AG04449 (cell line): Measurements from ENCODE around the gene PPL.

ENCODE experiments used
- CTCF ChIA-PET: fragments of 350-600 bp; formaldehyde crosslinking; extraction: SDS; loops from one replicate; lab custom pipeline; 2021; ENCODE audit warnings: antibody characterized with exemption; lab: Yijun Ruan, JAX
- POLR2A ChIA-PET: fragments of 400-600, 350-600 bp; formaldehyde crosslinking; extraction: SDS; loops from one replicate; lab custom pipeline; 2020; ENCODE audit warnings: antibody characterized with exemption, inconsistent platforms; lab: Yijun Ruan, JAX
- DNase-seq: peaks from one replicate; pipeline ENCODE4 v3.0.0-alpha.2; 2010; ENCODE audit warnings: low read depth, low spot score
- H3K4me3 ChIP-seq: 2 replicates; pipeline ENCODE4 v1.5.1; 2011; ENCODE audit warnings: low read depth, mild to moderate bottlenecking, control low read depth, low read length
- TF ChIP-seq, protein P1 (sequence below): IDR thresholded peaks from one replicate; pipeline ENCODE4 v1.5.1; 2011; ENCODE audit warnings: mild to moderate bottlenecking, moderate library complexity, low read length, control low read depth, inconsistent platforms; ENCODE audit not compliant: insufficient read depth; ENCODE audit errors: missing control alignments

PPL gene

DNA sequence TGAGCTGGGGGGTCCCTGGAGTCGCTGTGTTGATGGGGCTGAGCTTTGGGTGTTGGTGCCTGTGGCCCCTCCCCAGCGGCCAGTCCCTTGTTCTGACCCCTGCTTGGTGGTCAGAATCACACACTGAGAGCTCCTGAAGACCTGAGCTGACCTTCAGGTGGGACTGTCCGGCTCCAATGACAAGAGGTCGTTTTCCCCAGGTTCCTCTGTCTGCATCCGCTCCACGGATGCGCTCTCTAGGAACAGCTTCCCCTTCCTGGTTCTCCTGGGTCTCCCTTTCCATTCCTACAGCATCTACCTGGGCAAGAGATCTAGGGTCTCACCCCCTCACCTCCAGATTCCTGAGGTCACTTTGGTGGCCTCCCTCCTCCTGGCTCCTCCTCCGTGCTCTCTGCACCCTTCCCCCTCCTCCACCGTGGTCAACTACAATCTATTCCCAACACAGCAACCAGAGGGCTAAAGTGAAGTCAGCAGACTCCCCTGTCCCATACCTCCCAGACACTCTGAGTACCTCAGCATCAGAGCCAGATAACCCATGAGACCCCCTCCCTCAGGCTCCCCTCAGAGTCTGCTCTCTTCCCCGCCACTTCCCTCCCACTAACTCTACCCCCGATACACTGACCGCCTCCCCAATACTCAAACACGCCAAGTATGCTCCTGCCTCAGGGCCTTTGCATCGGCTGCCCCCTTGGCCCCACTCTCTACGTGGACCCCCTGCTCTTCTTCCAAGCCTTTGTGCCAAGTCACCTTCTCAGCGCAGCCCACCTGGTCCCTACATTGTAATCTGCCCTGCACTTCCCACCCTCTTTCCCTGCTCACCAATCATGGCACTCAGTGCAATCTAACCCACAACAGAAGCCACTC is 12.2 kb upstream of the PPL start:
- POLR2A ChIA-PET: no interaction called here
- TF ChIP-seq, protein P1, sequence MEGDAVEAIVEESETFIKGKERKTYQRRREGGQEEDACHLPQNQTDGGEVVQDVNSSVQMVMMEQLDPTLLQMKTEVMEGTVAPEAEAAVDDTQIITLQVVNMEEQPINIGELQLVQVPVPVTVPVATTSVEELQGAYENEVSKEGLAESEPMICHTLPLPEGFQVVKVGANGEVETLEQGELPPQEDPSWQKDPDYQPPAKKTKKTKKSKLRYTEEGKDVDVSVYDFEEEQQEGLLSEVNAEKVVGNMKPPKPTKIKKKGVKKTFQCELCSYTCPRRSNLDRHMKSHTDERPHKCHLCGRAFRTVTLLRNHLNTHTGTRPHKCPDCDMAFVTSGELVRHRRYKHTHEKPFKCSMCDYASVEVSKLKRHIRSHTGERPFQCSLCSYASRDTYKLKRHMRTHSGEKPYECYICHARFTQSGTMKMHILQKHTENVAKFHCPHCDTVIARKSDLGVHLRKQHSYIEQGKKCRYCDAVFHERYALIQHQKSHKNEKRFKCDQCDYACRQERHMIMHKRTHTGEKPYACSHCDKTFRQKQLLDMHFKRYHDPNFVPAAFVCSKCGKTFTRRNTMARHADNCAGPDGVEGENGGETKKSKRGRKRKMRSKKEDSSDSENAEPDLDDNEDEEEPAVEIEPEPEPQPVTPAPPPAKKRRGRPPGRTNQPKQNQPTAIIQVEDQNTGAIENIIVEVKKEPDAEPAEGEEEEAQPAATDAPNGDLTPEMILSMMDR: no peak

DNA sequence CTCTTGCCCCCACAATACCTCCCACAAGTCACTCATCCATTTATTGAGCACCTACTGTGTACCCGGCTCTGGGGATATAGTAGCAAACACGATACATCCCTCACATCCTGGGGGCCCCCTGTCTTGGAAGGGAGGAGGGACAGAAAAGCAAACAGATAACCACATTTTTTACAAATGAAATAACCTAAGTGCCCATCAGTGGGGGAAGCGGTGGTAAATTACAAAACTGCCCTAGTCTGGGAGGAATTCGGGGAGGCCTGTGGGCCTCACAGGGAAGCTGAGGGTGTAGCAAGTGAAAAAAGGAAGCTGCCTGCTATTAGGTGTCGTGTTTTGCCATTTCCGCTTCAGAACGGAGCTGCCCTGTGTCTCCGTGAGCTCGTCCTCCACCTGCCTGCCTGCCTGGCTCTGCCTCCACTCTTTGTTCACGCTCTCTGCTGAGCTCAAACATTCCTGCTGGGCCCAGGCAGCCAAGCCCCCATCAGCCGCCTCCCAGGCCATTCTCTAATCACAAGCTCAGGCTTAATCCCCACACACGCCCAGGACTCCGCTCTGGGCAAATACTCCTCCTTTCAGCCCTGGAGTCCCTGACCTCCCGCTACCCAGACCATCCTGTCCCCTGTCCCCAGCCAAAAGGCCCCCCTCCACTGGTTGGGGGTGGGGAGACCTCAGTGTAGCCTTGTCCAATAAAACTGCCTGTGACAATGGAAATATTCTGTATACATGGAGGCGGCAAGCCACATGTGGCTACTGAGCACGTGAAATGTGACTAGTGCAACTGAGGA is 11.0 kb upstream of the PPL start:
- TF ChIP-seq, protein P1: no peak
- ChIA-PET POLR2A (no interaction called here), CTCF (interaction anchor here (0.6 to 1.2 kb wide), 2 partner anchors 8 to 102 kb away, joined by 3 to 4 read pairs; partner anchors contain the start of genes GLYR1 and UBN1)
- H3K4me3 ChIP-seq: no peak overlapping the region
- DNase-seq: no peak

More for the DNA sequence above, 12.2 kb upstream of the PPL start:
- CTCF ChIA-PET: interaction anchor here (1.2 kb wide), 1 partner anchor 103 kb away, joined by 4 read pairs; the partner anchor contains the start of genes GLYR1 and UBN1
- no peak for DNase-seq
- no peak overlapping the region for H3K4me3 ChIP-seq

DNA sequence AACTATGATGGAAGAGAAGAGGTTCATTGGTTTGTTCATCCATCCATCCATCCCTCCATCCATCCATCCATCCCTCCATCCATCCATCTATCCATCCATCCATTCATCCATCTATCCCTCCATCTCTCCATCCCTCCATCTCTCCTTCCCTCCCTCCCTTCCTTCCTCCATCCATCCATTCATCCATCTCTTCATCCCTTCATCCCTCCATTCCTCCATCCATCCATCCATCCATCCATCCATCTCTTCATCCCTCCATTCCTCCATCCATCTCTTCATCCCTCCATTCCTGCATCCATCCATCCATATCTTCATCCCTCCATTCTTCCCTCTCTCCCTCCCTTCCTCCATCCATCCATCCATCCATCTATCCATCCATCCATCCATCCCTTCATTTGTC is 10.0 kb upstream of the PPL start:
- TF ChIP-seq, protein P1: no peak
- H3K4me3 ChIP-seq: no peak overlapping the region
- ChIA-PET CTCF (interaction anchor here (1.4 kb wide), 1 partner anchor 9 kb away, joined by 9 read pairs; no protein-coding TSS in a partner anchor), POLR2A (no interaction called here)
- DNase-seq: no peak

DNA sequence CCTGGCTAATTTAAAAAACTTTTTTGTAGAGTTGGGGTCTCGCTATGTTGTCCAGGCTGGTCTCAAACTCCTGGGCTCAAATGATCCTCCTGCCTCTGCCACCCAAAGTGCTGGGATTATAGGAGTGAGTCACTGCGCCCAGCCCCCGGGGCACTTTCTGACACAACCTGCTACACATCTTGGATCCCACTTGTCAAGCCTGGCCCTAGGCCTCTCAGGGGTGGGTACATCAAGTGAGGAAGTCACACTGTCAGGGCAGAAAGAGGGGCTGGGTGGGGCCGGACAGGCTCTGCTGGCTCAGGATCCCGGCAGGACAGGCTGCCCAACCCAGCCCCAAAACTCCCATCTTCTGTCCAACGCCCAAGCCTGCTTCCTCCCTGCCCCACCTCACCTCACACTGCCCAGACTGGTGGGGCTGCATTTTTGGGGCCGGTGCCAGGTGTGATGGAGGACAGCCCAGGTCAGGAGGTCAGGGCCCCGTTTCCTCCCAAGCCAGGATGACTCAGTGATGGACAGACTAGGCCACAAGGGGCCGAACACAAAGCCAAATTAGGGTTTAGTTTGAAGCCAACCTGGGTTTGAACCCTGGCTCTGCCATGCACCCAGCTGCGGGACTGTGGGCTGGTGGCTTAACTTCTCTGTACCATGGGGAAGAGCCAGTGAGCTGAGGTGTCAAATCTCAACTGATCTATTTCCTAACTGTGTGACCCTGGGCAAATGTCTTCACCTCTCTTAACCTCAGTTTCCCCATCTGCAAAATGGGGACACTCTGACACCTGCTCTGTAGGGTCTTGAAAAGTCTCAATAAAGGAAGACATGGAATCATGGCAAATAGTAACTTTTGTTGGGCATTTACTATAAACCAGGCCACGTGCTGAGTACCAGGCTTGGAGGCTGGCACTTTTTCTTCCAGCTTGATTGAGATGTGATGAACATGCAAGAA is 8.9 kb upstream of the PPL start:
- CTCF ChIA-PET: interaction anchor here (1.4 to 4.1 kb wide), 2 partner anchors 9 to 10 kb away, joined by 9 to 26 read pairs; no protein-coding TSS in a partner anchor
- TF ChIP-seq, protein P1: no peak
- DNase-seq: no peak
- H3K4me3 ChIP-seq: no peak overlapping the region
- POLR2A ChIA-PET: interaction anchor here (0.5 to 1.4 kb wide), 2 partner anchors 30 to 125 kb away, joined by 3 to 5 read pairs; no protein-coding TSS in a partner anchor

- ChIA-PET POLR2A (interaction anchor here (0.5 to 1.4 kb wide), 5 partner anchors 11 to 126 kb away, joined by 3 to 5 read pairs (median 4); no protein-coding TSS in a partner anchor), CTCF (interaction anchor here (4.1 kb wide), 1 partner anchor 11 kb away, joined by 26 read pairs; no protein-coding TSS in a partner anchor)
- peak; percentile 80 for DNase-seq
- TF ChIP-seq, protein P1: no peak
- H3K4me3 ChIP-seq: peak overlapping the region; percentile 15; the same call in 1 of the 2 replicates
Measured at GRCh38 chr16:4944333-4945281, 7.7 kb upstream of the PPL start.
